ENCODE data around the gene ARHGAP45. TPM values are rescaled to one million over a fixed set of nuclear protein-coding genes. Genes with fewer than 3 reads are reported as not detected.

ARHGAP45 gene
- total and polyA plus RNA-seq, 12 donors: 1.9 to 27.4 (median 4.3) TPM

DNA sequence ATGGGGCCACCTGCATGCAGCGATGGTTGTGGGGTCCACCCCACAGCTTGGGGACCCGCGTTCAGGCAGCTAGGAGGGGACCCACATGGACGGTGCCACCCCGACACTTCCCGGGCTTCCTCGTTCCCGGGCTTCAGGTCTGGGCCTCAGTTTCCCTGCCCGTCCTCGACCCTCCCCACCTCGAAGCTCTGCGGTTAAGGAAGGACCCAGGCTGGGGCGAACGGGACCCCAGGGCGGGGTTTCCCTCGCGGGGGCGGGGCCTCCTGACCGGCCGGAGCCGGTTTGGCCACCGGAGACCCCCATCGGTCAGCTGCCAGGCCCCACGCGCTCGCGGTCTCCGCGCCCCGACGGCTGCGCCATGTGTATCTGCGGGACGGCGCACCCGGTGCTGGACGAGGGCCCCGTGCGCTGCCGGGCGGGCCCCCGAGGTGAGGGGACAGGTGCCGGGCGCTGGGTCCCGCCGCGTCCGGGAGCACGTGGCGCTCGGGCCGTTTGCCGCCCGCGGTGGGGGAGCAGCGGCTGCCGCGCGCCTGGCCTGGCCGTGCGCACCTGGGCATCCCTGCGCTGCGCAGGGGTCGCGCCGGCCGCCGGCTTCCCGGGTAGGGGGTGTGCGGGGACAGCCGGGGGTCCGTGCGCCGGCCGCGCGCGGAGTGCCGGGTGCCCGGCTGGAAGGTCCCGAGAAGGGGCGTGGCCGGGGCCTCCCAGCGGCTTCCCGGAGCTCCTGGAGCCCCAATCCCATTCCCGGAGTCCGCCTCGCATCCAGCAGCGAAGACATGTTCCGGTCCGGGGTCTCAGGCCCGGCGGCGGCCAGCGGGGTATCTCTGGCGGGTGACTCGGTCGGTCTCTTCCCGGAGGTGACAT is 4.2 kb downstream of the ARHGAP45 start:
- Histone ChIP-seq H3K27ac (no peak overlapping the region), H3K4me1 (peaks cover 8 to 72% (median 25%) of the 10 kb centered on the region in 9 donors), H3K4me3 (no peak overlapping the region), H3K36me3 (peaks cover 0 to 48% (median 0%) of the 10 kb centered on the region in 9 donors), H3K9me3 (no peaks in the 10 kb centered on the region), H3K27me3 (peaks cover 34 to 70% (median 59%) of the 10 kb centered on the region in 7 donors)
- DNase-seq: no peak
- intact Hi-C loops (cut with DNase I): no loop called here
- 8 to 9% methylated on average over 84 to 99 of the region's 99 CpGs for WGBS, 2 donors
- no peak for TF ChIP-seq CTCF (IDR thresholded peaks at IDR 0.05)
- no peak for ATAC-seq

GRCh38 chr19:1072371-1073015 is 5.5 kb downstream of the ARHGAP45 start:
- Histone ChIP-seq H3K4me1 (peaks cover under 1 to 78% (median 15%) of the 10 kb centered on the region in 9 donors), H3K36me3 (peaks cover 0 to 48% (median 0%) of the 10 kb centered on the region in 9 donors), H3K27ac (no peak overlapping the region), H3K27me3 (peaks cover 26 to 56% (median 45%) of the 10 kb centered on the region in 7 donors), H3K9me3 (no peaks in the 10 kb centered on the region), H3K4me3 (no peak overlapping the region)
- no peak for DNase-seq
- ATAC-seq: no peak
- intact Hi-C loops (cut with DNase I): no loop called here
- no peak for TF ChIP-seq CTCF (IDR thresholded peaks at IDR 0.05)
- WGBS, 2 donors: 85 to 87% methylated on average over 11 of the region's 11 CpGs

DNA sequence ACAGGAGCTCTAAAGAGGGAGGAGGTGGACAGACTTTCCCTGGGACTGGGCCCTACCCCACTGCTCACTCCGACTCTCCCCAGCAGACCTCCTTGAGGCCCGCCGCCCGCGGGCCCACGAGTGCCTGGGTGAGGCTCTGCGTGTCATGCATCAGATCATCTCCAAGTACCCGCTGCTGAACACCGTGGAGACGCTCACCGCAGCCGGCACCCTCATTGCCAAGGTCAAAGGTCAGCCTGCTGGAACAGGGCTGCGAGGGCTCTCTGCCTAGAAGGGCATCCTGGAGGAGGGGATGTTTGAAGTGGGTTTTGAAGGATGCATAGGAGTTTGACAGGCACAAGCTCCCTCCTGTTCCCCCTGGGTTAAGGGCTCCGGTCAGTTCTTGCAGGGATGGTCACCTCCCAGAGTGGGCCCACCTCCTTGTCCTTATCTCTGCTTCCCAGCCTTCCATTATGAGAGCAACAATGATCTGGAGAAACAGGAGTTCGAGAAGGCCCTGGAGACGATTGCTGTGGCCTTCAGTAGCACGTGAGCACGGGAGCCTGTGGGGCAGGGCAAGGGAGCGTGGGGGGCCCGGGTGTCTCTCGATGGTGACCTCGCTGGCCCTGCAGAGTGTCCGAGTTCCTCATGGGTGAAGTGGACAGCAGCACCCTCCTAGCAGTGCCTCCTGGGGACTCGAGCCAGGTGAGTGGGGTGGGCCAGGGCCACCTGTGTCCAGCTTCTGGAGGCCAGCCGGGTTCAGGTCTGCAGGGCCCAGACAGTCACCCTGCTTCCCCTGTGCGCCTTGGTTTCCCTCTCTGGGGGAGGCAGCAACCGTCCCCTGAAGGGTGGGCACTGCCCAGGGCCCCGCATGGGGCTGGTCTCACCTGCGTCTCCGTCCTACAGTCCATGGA is 6.3 kb downstream of the ARHGAP45 start:
- Histone ChIP-seq H3K36me3 (peaks cover 0 to 49% (median 0%) of the 10 kb centered on the region in 9 donors), H3K4me3 (no peak overlapping the region), H3K9me3 (no peaks in the 10 kb centered on the region), H3K27me3 (peaks cover 18 to 48% (median 37%) of the 10 kb centered on the region in 7 donors), H3K4me1 (peaks cover 0 to 82% (median 13%) of the 10 kb centered on the region in 9 donors), H3K27ac (no peak overlapping the region)
- intact Hi-C loops (cut with DNase I): no loop called here
- DNase-seq (no peak), ATAC-seq (peak in 1 of 8 donors; percentile 9)
- WGBS, 2 donors: 92 to 94% methylated on average over 29 to 30 of the region's 30 CpGs
- TF ChIP-seq CTCF (IDR thresholded peaks at IDR 0.05): no peak

Data from heart right ventricle (tissue), 16 donors.